GM12878 (cell line): Measurements from ENCODE around the gene MST1. TPM values are rescaled to one million over a fixed set of nuclear protein-coding genes. Genes with fewer than 3 reads are reported as not detected.
A peak's percentile ranks its signal among the peaks of the same experiment; 100 is the strongest.

Experiments used
- ASH2L ChIP-seq: fragments of 300-600, 200-600 bp; sonication (generic); IDR thresholded peaks from 2 replicates; pipeline ENCODE4 v1.6.1; 2017; ENCODE audit warnings: low read depth, mild to moderate bottlenecking, borderline replicate concordance
- ATF7 ChIP-seq: fragments of 450-650 bp; IDR thresholded peaks from 2 replicates; pipeline ENCODE4 v1.6.1; 2016; ENCODE audit warnings: low read depth, mild to moderate bottlenecking
- BCL3 ChIP-seq: IDR thresholded peaks from 2 replicates; pipeline ENCODE4 v1.6.1; 2011; ENCODE audit warnings: borderline replicate concordance, low read depth, mild to moderate bottlenecking, moderate library complexity, low read length; ENCODE audit not compliant: insufficient read depth, poor library complexity, severe bottlenecking
- CBFB ChIP-seq: IDR thresholded peaks from 2 replicates; pipeline ENCODE4 v1.6.1; 2016; ENCODE audit warnings: antibody characterized with exemption, low read depth
- DPF2 ChIP-seq: fragments of 450-650 bp; IDR thresholded peaks from 2 replicates; pipeline ENCODE4 v1.6.1; 2017; ENCODE audit warnings: mild to moderate bottlenecking
- FOS ChIP-seq: IDR thresholded peaks from 3 replicates; pipeline ENCODE4 v1.6.1; 2011; ENCODE audit warnings: borderline replicate concordance; ENCODE audit not compliant: insufficient read length; ENCODE audit errors: extremely low read depth
- GABPA ChIP-seq: IDR thresholded peaks from 2 replicates; pipeline ENCODE4 v1.6.1; 2014; ENCODE audit warnings: antibody characterized with exemption, low read depth, mild to moderate bottlenecking, inconsistent platforms
- HCFC1 ChIP-seq: fragments of 150-350 bp; IDR thresholded peaks from 2 replicates; pipeline ENCODE4 v1.6.1; 2014; ENCODE audit warnings: low read length
- HDAC2 ChIP-seq: fragments of 200-600 bp; sonication (generic); IDR thresholded peaks from 2 replicates; pipeline ENCODE4 v1.6.1; 2017
- IKZF1 ChIP-seq: fragments of 450-650 bp; conservative IDR thresholded peaks from 2 replicates; pipeline ENCODE4 v1.6.1; 2017; ENCODE audit warnings: antibody characterized with exemption, mild to moderate bottlenecking
- MEF2A ChIP-seq: IDR thresholded peaks from 2 replicates; pipeline ENCODE4 v1.6.1; 2011; ENCODE audit warnings: low read depth, mild to moderate bottlenecking, low read length, moderate library complexity; ENCODE audit not compliant: insufficient read depth
- NFIC ChIP-seq: IDR thresholded peaks from 2 replicates; pipeline ENCODE4 v1.6.1; 2012; ENCODE audit warnings: low read depth, mild to moderate bottlenecking, inconsistent platforms, low read length, moderate library complexity
- NR2C2 ChIP-seq: IDR thresholded peaks from 2 replicates; pipeline ENCODE4 v1.6.1; 2011; ENCODE audit warnings: borderline replicate concordance, low read depth; ENCODE audit not compliant: control insufficient read depth, insufficient read length
- PKNOX1 ChIP-seq: fragments of 450-650 bp; IDR thresholded peaks from 2 replicates; pipeline ENCODE4 v1.6.1; 2016; ENCODE audit warnings: mild to moderate bottlenecking
- RELA ChIP-seq: fragments of 450-650 bp; IDR thresholded peaks from 2 replicates; pipeline ENCODE4 v1.8.0; 2014; ENCODE audit warnings: borderline replicate concordance; ENCODE audit not compliant: partially characterized antibody
- SIN3A ChIP-seq: IDR thresholded peaks from 2 replicates; pipeline ENCODE4 v1.6.1; 2012; ENCODE audit warnings: low read depth, low read length, improper control_type of control experiment
- SMAD5 ChIP-seq: IDR thresholded peaks from 2 replicates; pipeline ENCODE4 v1.6.1; 2016; ENCODE audit warnings: antibody characterized with exemption, low read depth
- SMC3 ChIP-seq: IDR thresholded peaks from 2 replicates; pipeline ENCODE4 v1.6.1; 2011; ENCODE audit warnings: low read length, improper control_type of control experiment, borderline replicate concordance
- SPI1 ChIP-seq: IDR thresholded peaks from 2 replicates; pipeline ENCODE4 v1.6.1; 2011; ENCODE audit warnings: low read depth, mild to moderate bottlenecking, low read length, moderate library complexity, borderline replicate concordance; ENCODE audit not compliant: insufficient read depth
- STAT3 ChIP-seq: IDR thresholded peaks from 2 replicates; pipeline ENCODE4 v1.6.1; 2011; ENCODE audit warnings: low read depth, low read length, improper control_type of control experiment
- SUPT20H ChIP-seq: IDR thresholded peaks from 2 replicates; pipeline ENCODE4 v1.6.1; 2011; ENCODE audit warnings: low read depth, mild to moderate bottlenecking, low read length, moderate library complexity, borderline replicate concordance; ENCODE audit not compliant: control insufficient read depth
- WRNIP1 ChIP-seq: IDR thresholded peaks from 2 replicates; pipeline ENCODE4 v1.6.1; 2011; ENCODE audit warnings: low read depth, low read length, improper control_type of control experiment, borderline replicate concordance
- YY1 ChIP-seq: IDR thresholded peaks from 2 replicates; pipeline ENCODE4 v1.6.1; 2011; ENCODE audit warnings: low read depth, mild to moderate bottlenecking, low read length
- ZBTB4 ChIP-seq: fragments of 450-650 bp; formaldehyde crosslinking; IDR thresholded peaks from 2 replicates; pipeline ENCODE4 v1.4.0; 2022; ENCODE audit warnings: mild to moderate bottlenecking, moderate library complexity
- ZNF207 ChIP-seq: fragments of 450-650 bp; IDR thresholded peaks from 2 replicates; pipeline ENCODE4 v1.6.1; 2014; ENCODE audit warnings: antibody characterized with exemption, mild to moderate bottlenecking, borderline replicate concordance
- polyA plus RNA-seq, 11 experiments: library from polyadenylated mRNA; depleted of rRNA in 4 of 11; unstranded in 6 of 11; stranded (reverse) in 5 of 11; fragments of >200 nt; fragmentation: Nextera tagmentation in 4 of 11; fragmentation: Illumina TruSeq in 1 of 11; extraction: Ambion mirVana in 4 of 11; extraction: Trizol in 1 of 11; gene quantifications; 1 replicate in 1 of 11; 2 replicates in 10 of 11; pipeline versions ENCODE4 v1.2.1 to v1.2.3, GENCODE V29; 2011 to 2016; ENCODE audit warnings: inconsistent platforms in 2 of 11, missing spikeins in 2 of 11, low read depth in 1 of 11
- total RNA-seq, 4 experiments: library from RNA; depleted of rRNA in 3 of 4; stranded (reverse); fragments of >200 nt in 3 of 4; fragmentation: Illumina TruSeq in 1 of 4; extraction: Trizol in 1 of 4; gene quantifications; 2 replicates each; pipeline versions ENCODE4 v1.2.1 to v1.2.3, GENCODE V29; 2013 to 2021

Gene MST1
- total and polyA plus RNA-seq, 10 of the 15 experiments (the other 5 are each of a cell fraction or from before 2014, with no cell fraction given) = 1.2 to 25.5 (median 4.1) TPM

GRCh38 chr3:49719214-49719884 is 30.1 kb upstream of the MST1 start, which contains the start of gene AMIGO3 (continued):
- peak; percentile 83; the same call in 1 of the 2 replicates for TF ChIP-seq ZNF207
- no peak for TF ChIP-seq FOS
- no peak for TF ChIP-seq SPI1
- no peak for TF ChIP-seq CBFB
- TF ChIP-seq NFIC = no peak
- TF ChIP-seq BCL3 = peak; percentile 84
- no peak for TF ChIP-seq DPF2
- TF ChIP-seq SUPT20H = no peak
- no peak for TF ChIP-seq ATF7
- no peak for TF ChIP-seq SIN3A
- no peak for TF ChIP-seq ZBTB4 (CRISPR knock-in tag)
- TF ChIP-seq STAT3 = no peak
- no peak for TF ChIP-seq ASH2L
- TF ChIP-seq NR2C2 = no peak
- no peak for TF ChIP-seq HDAC2
- TF ChIP-seq IKZF1 = peak; percentile 56; the same call in 1 of the 2 replicates
- TF ChIP-seq YY1 = peak; percentile 75; the same call in 1 of the 2 replicates
- TF ChIP-seq SMAD5 = peak; percentile 54; the same call in 1 of the 2 replicates
- no peak for TF ChIP-seq WRNIP1
- no peak for TF ChIP-seq GABPA
- TF ChIP-seq RELA = no peak
- TF ChIP-seq MEF2A = no peak
- TF ChIP-seq HCFC1 = no peak
- no peak for TF ChIP-seq SMC3
- TF ChIP-seq PKNOX1 = no peak
